HG03095 (cell line): ENCODE results near the gene SLC39A1.

Source experiments
- ATAC-seq: cut with Tn5 transposase; IDR thresholded peaks from one replicate; pipeline ENCODE4 v1.9.1; 2021; ENCODE audit warnings: moderate library complexity; ENCODE audit not compliant: unreplicated experiment

The SLC39A1 gene

GRCh38 chr1:153977250-153978240 is 14.2 kb upstream of the SLC39A1 start, which contains the start of gene JTB:
JTB (minus strand) TSS chr1:153977674; CDS start chr1:153977252, 422 bp downstream.
- ATAC-seq: peak; percentile 70

GRCh38 chr1:153976819-153977249 is 13.5 kb upstream of the SLC39A1 start:
- ATAC-seq: no peak

- no peak for ATAC-seq
These were observed 10.2 kb upstream of the SLC39A1 start for GRCh38 chr1:153973525-153973924.

- ATAC-seq: no peak
These were observed 9.7 kb upstream of the SLC39A1 start for GRCh38 chr1:153973071-153973470.

GRCh38 chr1:153970346-153970745 is 7.0 kb upstream of the SLC39A1 start:
- no peak for ATAC-seq

GRCh38 chr1:153968972-153969371 is 5.6 kb upstream of the SLC39A1 start:
- no peak for ATAC-seq

- no peak for ATAC-seq
These were observed 5.1 kb upstream of the SLC39A1 start for GRCh38 chr1:153968408-153968807.

- ATAC-seq: no peak
These were observed 4.6 kb upstream of the SLC39A1 start for GRCh38 chr1:153968000-153968363.

- ATAC-seq: peak; percentile 58
These were observed 4.0 kb upstream of the SLC39A1 start, which contains the start of gene CREB3L4 for GRCh38 chr1:153967107-153967999. CREB3L4 (plus strand) TSS chr1:153967902; CDS start chr1:153968526, 624 bp downstream.

- no peak for ATAC-seq
These were observed 554 bp upstream of the SLC39A1 start for GRCh38 chr1:153963850-153964331.

- ATAC-seq: no peak
These were observed 978 bp downstream of the SLC39A1 start for GRCh38 chr1:153962088-153963029.

GRCh38 chr1:153961421-153961820 is 1.9 kb downstream of the SLC39A1 start:
- no peak for ATAC-seq

GRCh38 chr1:153960206-153960605 is 3.1 kb downstream of the SLC39A1 start:
- no peak for ATAC-seq

GRCh38 chr1:153959454-153959853 is 3.9 kb downstream of the SLC39A1 start:
- ATAC-seq: no peak

GRCh38 chr1:153958961-153959260 is 4.4 kb downstream of the SLC39A1 start:
- ATAC-seq: no peak

GRCh38 chr1:153958111-153958960 is 5.0 kb downstream of the SLC39A1 start, which contains the start of gene CRTC2:
CRTC2 (minus strand) TSS chr1:153958612; CDS start chr1:153958497, 115 bp downstream.
- ATAC-seq: peak; percentile 68

- ATAC-seq: no peak
These were observed 5.6 kb downstream of the SLC39A1 start for GRCh38 chr1:153957744-153958110.

GRCh38 chr1:153956997-153957715 is 6.2 kb downstream of the SLC39A1 start:
- ATAC-seq: no peak

- no peak for ATAC-seq
These were observed 8.5 kb downstream of the SLC39A1 start for GRCh38 chr1:153954826-153955225.
